Prostate gland (tissue), 2 donors: ENCODE measurements around the gene DBF4B. TPM values are rescaled to one million over a fixed set of nuclear protein-coding genes. Genes with fewer than 3 reads are reported as not detected.
"Not testable (repeated sequence)": the region's sequence is repeated elsewhere in the genome, so short reads cannot be mapped to it uniquely, and the experiment has no call there.

Experiments used
- DNase-seq: peaks from one replicate; pipeline ENCODE4 v3.0.0-alpha.2; 2019; ENCODE audit warnings: low spot score
- H3K27ac ChIP-seq, 2 donors: fragments of 200-600 bp; sonication (generic); 2 replicates each; pipeline ENCODE4 v1.5.1; 2017 to 2019
- H3K27me3 ChIP-seq: fragments of 200-600 bp; sonication (generic); replicated peaks from 2 replicates; pipeline ENCODE4 v1.5.1; 2019; ENCODE audit not compliant: insufficient read depth
- H3K36me3 ChIP-seq, 2 donors: fragments of 200-600 bp; sonication (generic); 1 replicate in 1 of 2; 2 replicates in 1 of 2; pipeline versions ENCODE4 v1.5.1 to v1.8.1; 2017 to 2019
- H3K4me1 ChIP-seq: fragments of 200-600 bp; sonication (generic); replicated peaks from 2 replicates; pipeline ENCODE4 v1.5.1; 2019
- H3K4me3 ChIP-seq, 2 donors: fragments of 200-600 bp; sonication (generic); 2 replicates each; pipeline ENCODE4 v1.5.1; 2017 to 2019
- H3K9me3 ChIP-seq: fragments of 200-600 bp; sonication (generic); 2 replicates; pipeline ENCODE4 v1.5.1; 2017
- POLR2A ChIP-seq: fragments of 450-650 bp; IDR thresholded peaks from one replicate; pipeline ENCODE4 v1.6.1; 2016; ENCODE audit warnings: antibody characterized with exemption, mild to moderate bottlenecking
- POLR2AphosphoS5 ChIP-seq: sonication (generic); formaldehyde crosslinking; IDR thresholded peaks from one replicate; pipeline ENCODE4 v1.6.1; 2017; ENCODE audit warnings: antibody characterized with exemption
- WGBS: methylation state at CpG from one replicate; pipeline ENCODE4 v1.1.5; 2018; 5-methylcytosine and 5-hydroxymethylcytosine counted together
- intact Hi-C: fragments of 100-400 bp; cut with DNase I; formaldehyde crosslinking; loops from one replicate; pipeline ENCODE4 v1.14.2; 2022
- total RNA-seq, 2 donors: library from RNA; depleted of rRNA; stranded (reverse); fragments of >200 nt; gene quantifications; one replicate each; pipeline ENCODE4 v1.1.0, GENCODE V29; 2016
- TF ChIP-seq, protein P1 (sequence below), 4 experiments: fragments of 200-600 bp in 2 of 4; fragments of 450-650 bp in 2 of 4; sonication (generic) in 2 of 4; IDR thresholded peaks; 1 replicate in 3 of 4; 2 replicates in 1 of 4; pipeline ENCODE4 v1.5.1; 2016 to 2019; ENCODE audit warnings: antibody characterized with exemption in 4 of 4, mild to moderate bottlenecking in 2 of 4, moderate library complexity in 2 of 4

Gene DBF4B
- total RNA-seq, 2 donors from 2014 or later: 5.3 to 20.1 TPM

DNA sequence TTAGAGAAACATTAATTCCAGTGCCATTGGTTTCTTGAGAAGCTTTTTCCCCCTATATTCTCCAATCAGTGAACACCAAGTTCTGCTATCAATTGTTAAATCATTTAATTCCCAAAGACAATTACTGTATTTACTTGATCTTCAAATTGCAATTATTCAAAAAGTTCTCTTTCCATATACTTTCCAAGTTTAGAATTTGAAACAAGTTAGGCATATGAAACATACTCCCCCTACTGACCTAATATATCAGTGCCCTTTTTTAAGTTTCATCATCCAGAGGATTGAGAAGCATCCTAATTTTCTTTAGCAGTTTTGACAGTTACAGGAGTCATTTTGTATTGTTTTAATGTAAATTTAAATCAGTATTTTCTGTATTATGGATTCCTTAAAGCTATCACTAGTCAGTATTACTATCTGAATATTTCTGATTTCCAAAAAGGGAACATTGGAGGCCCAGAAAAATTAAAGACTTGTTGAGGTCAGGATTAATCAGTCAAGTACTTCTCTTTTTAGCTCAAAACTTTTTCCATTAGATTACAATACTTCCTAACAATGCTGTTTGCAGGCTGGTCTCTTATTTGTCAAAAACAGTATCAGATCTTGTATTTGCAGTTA lies 35.9 kb upstream of the DBF4B start:
- no peaks in the 10 kb centered on the region for H3K4me1 ChIP-seq
- H3K27me3 ChIP-seq: no peaks in the 10 kb centered on the region
- no peak overlapping the region for H3K4me3 ChIP-seq
- TF ChIP-seq, protein P1, sequence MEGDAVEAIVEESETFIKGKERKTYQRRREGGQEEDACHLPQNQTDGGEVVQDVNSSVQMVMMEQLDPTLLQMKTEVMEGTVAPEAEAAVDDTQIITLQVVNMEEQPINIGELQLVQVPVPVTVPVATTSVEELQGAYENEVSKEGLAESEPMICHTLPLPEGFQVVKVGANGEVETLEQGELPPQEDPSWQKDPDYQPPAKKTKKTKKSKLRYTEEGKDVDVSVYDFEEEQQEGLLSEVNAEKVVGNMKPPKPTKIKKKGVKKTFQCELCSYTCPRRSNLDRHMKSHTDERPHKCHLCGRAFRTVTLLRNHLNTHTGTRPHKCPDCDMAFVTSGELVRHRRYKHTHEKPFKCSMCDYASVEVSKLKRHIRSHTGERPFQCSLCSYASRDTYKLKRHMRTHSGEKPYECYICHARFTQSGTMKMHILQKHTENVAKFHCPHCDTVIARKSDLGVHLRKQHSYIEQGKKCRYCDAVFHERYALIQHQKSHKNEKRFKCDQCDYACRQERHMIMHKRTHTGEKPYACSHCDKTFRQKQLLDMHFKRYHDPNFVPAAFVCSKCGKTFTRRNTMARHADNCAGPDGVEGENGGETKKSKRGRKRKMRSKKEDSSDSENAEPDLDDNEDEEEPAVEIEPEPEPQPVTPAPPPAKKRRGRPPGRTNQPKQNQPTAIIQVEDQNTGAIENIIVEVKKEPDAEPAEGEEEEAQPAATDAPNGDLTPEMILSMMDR (IDR thresholded peaks at IDR 0.05): peak in 3 of 4 experiments; percentile 26 to 42 (median 33)
- TF ChIP-seq POLR2AphosphoS5 (no peak), POLR2A (no peak)
- intact Hi-C loops: no loop called here
- H3K36me3 ChIP-seq: no peaks in the 10 kb centered on the region
- no peaks in the 10 kb centered on the region for H3K9me3 ChIP-seq
- H3K27ac ChIP-seq: no peak overlapping the region
- no peak for DNase-seq

DNA sequence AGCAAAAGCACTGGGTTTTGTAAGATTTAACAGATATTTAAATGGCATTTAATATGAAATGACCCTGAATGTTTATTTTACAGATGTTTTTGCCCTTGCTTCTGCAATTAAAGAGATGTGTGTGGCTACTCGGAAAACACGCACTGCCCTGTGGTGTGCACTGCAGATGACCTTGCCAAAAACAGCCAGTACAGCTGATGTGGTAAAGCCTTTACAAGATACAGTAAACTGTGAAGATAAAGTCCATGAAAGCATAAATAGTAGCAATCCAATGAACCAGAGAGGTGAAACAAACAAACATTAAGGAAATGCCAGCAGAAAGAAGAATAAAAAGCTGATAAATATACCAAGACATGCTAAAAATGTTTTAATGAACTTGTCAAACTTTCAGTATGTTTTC lies 34.6 kb upstream of the DBF4B start:
- intact Hi-C loops: no loop called here
- Histone ChIP-seq H3K4me1 (no peaks in the 10 kb centered on the region), H3K9me3 (no peaks in the 10 kb centered on the region), H3K36me3 (no peaks in the 10 kb centered on the region), H3K27me3 (no peaks in the 10 kb centered on the region), H3K27ac (no peak overlapping the region), H3K4me3 (no peak overlapping the region)
- 51% methylated on average over 2 of the region's 2 CpGs for WGBS
- TF ChIP-seq POLR2A (no peak), POLR2AphosphoS5 (no peak)
- TF ChIP-seq, protein P1 (IDR thresholded peaks at IDR 0.05): no peak
- no peak for DNase-seq

DNA sequence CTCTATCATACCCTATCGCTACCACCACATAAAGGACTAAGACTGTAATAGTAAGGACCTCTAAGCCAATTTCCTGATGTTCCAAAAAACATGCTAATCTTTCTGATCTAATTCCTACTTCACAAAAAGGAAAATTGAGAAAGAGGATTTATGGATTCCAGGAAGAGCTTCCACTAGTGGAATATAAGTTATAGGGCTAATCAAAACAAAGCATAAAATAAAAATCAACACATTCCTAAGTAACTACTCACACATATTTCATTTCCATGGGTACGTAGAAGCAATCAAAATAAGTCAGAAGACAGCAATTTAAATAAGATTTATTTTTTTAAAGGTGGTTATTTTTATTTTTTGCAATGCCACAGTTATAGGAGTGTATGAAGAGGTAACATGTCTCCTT lies 31.3 kb upstream of the DBF4B start:
- Histone ChIP-seq H3K9me3 (no peaks in the 10 kb centered on the region), H3K27me3 (no peaks in the 10 kb centered on the region), H3K4me3 (no peak overlapping the region), H3K4me1 (no peaks in the 10 kb centered on the region), H3K27ac (no peak overlapping the region), H3K36me3 (no peaks in the 10 kb centered on the region)
- no peak for DNase-seq
- intact Hi-C loops: no loop called here
- TF ChIP-seq POLR2AphosphoS5: no peak
- TF ChIP-seq, protein P1 (IDR thresholded peaks at IDR 0.05): no peak
- TF ChIP-seq POLR2A: no peak
- 52% methylated on average over 2 of the region's 2 CpGs for WGBS

DNA sequence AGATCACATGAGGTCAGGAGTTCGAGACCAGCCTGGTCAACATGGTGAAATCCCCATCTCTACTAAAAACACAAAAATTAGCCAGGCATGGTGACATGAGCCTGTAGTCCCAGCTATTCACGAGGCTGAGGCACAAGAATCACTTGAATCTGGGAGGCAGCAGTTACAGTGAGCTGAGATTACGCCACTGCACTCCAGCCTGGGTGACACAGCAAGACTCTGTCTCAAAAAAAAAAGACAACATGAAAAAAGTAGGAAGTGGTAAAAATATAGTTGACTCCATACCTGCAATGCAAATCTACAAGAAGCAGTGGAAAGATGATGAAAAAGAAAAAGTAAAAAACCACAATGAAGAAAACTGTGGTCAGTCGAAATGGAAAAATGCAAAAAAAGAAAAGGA lies 25.2 kb upstream of the DBF4B start:
- H3K4me1 ChIP-seq, DNase-seq, H3K4me3 ChIP-seq, H3K36me3 ChIP-seq, intact Hi-C loops, H3K9me3 ChIP-seq, H3K27ac ChIP-seq, H3K27me3 ChIP-seq: not testable (repeated sequence)
- 84% methylated on average over 4 of the region's 4 CpGs for WGBS

DNA sequence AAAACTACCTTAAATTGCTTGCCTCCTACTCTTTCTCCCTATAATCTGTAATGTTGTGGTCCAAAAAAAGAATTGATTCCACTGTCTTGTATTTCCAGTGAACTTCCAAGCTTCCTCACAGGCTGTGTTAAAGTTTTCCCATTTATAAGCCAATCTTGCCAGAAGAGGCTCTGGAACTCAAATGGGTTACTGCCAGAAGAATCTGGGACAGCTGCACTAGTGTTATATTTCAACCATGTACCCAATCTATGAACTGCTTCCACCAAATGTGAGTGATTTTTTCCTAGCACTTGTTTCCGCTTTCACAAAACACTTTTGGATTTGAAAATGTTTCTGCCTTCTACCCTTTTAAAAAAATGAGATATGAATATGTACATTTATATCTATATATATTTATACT lies 20.7 kb upstream of the DBF4B start:
- Histone ChIP-seq H3K36me3 (no peaks in the 10 kb centered on the region), H3K27ac (no peak overlapping the region), H3K4me3 (no peak overlapping the region), H3K4me1 (no peaks in the 10 kb centered on the region), H3K9me3 (no peaks in the 10 kb centered on the region), H3K27me3 (no peaks in the 10 kb centered on the region)
- TF ChIP-seq POLR2AphosphoS5 (no peak), POLR2A (no peak)
- TF ChIP-seq, protein P1 (IDR thresholded peaks at IDR 0.05): no peak
- intact Hi-C loops: no loop called here
- DNase-seq: no peak
- 89% methylated on average over 1 of the region's 1 CpG for WGBS
